MM.1S (cell line): Measurements from ENCODE around the gene TUBA4A.

Source experiments
- EZH2phosphoT487 ChIP-seq: fragments of 300-600 bp; sonication (generic); IDR thresholded peaks from 2 replicates; pipeline ENCODE4 v1.6.1; 2018; ENCODE audit warnings: antibody characterized with exemption, low read length
- TF ChIP-seq, protein P1 (sequence below): fragments of 300-600 bp; sonication (generic); IDR thresholded peaks from 2 replicates; pipeline ENCODE4 v1.5.1; 2016; ENCODE audit warnings: antibody characterized with exemption, low read length, mixed read lengths

DNA sequence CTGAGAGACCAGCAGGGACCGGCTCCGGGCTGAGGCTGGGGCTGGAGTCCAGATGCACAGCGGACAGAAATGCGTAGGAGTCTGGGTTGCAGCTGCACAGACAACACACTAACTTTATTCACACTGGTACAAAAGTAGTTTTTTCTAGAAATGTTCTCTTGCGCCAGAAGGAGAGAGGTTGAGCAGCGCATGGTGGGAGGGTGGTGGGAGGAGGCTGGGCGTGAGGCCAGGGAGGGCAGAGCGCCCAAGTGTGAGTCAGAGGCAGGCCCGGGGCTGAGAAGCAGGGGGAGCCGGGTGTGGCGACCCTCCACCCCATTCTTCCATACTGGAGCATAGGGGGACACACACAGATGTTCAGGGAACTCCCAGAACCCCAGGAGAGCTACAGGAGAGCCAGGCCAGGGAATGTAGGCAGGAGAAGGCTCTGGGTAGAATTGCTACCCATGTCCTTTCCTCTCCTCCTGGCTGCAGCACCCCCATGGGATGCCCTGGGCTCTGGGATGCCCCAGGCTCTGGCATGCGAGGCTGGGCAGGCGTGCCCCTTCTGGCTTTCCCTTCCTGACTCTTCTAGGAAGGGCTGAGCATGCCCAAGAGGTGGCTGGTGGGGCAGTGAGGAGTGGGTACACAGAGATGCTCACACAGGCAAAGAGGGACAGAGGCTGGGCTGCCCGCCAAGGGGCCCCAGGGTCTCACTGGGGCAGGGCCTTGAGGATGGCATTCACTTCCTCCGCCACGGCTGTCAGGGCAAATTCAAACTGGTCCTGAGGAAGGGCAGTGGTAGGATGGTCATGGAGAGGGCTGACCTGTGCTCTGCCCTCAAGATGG, 36.0 kb upstream of the TUBA4A start:
- TF ChIP-seq, protein P1, sequence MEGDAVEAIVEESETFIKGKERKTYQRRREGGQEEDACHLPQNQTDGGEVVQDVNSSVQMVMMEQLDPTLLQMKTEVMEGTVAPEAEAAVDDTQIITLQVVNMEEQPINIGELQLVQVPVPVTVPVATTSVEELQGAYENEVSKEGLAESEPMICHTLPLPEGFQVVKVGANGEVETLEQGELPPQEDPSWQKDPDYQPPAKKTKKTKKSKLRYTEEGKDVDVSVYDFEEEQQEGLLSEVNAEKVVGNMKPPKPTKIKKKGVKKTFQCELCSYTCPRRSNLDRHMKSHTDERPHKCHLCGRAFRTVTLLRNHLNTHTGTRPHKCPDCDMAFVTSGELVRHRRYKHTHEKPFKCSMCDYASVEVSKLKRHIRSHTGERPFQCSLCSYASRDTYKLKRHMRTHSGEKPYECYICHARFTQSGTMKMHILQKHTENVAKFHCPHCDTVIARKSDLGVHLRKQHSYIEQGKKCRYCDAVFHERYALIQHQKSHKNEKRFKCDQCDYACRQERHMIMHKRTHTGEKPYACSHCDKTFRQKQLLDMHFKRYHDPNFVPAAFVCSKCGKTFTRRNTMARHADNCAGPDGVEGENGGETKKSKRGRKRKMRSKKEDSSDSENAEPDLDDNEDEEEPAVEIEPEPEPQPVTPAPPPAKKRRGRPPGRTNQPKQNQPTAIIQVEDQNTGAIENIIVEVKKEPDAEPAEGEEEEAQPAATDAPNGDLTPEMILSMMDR: no peak
- no peak for TF ChIP-seq EZH2phosphoT487
